B cell (primary cell): ENCODE measurements around the gene TBRG4.

Experiments used
- EZH2 ChIP-seq: IDR thresholded peaks from 2 replicates; pipeline ENCODE4 v1.6.1; 2012; ENCODE audit warnings: borderline replicate concordance, low read depth, mild to moderate bottlenecking, moderate library complexity, low read length; ENCODE audit not compliant: insufficient read depth, poor library complexity, severe bottlenecking
- TF ChIP-seq, protein P1 (sequence below): fragments of 200-600 bp; IDR thresholded peaks from one replicate; pipeline ENCODE4 v1.8.0; 2022; ENCODE audit warnings: antibody characterized with exemption, mild to moderate bottlenecking

DNA sequence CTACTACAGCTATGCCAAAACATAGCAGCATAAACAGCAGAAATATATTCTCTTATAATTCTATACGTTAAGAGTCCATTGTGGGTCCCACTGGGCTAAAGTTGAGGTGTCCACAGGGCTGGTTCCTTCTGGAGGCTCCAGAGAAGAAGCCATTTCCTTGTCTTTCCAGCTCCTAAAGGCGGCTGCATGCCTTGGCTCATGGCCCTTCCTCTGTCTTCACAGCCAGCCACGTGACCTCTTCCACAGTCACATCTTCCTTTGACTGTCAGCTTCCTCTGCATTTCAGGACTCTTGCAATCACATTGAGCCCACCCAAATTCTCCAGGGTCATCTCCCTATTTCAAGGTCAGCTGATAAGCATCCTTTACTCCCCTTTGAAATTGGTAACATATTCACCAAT is 40.0 kb downstream of the TBRG4 start:
- TF ChIP-seq, protein P1, sequence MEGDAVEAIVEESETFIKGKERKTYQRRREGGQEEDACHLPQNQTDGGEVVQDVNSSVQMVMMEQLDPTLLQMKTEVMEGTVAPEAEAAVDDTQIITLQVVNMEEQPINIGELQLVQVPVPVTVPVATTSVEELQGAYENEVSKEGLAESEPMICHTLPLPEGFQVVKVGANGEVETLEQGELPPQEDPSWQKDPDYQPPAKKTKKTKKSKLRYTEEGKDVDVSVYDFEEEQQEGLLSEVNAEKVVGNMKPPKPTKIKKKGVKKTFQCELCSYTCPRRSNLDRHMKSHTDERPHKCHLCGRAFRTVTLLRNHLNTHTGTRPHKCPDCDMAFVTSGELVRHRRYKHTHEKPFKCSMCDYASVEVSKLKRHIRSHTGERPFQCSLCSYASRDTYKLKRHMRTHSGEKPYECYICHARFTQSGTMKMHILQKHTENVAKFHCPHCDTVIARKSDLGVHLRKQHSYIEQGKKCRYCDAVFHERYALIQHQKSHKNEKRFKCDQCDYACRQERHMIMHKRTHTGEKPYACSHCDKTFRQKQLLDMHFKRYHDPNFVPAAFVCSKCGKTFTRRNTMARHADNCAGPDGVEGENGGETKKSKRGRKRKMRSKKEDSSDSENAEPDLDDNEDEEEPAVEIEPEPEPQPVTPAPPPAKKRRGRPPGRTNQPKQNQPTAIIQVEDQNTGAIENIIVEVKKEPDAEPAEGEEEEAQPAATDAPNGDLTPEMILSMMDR = no peak
- TF ChIP-seq EZH2 = no peak
